Progenitor cell of endocrine pancreas (in vitro differentiated cells): ENCODE results near the gene FAM118A. TPM values are rescaled to one million over a fixed set of nuclear protein-coding genes. Genes with fewer than 3 reads are reported as not detected.

Experiments used
- DNase-seq: peaks from one replicate; pipeline ENCODE4 v3.0.0; 2021; ENCODE audit warnings: low spot score; ENCODE audit not compliant: unreplicated experiment
- H3K27ac Mint-ChIP-seq: 2 replicates; pipeline ENCODE4 v1.8.0; 2021; ENCODE audit warnings: mild to moderate bottlenecking, moderate library complexity, mixed read lengths
- H3K27me3 Mint-ChIP-seq: 2 replicates; pipeline ENCODE4 v1.8.0; 2021; ENCODE audit warnings: mixed read lengths
- H3K36me3 Mint-ChIP-seq: 2 replicates; pipeline ENCODE4 v1.8.0; 2022; ENCODE audit warnings: mixed read lengths; ENCODE audit not compliant: insufficient read depth
- H3K4me1 Mint-ChIP-seq: 2 replicates; pipeline ENCODE4 v1.8.0; 2021; ENCODE audit warnings: low read depth, mixed read lengths
- H3K4me3 Mint-ChIP-seq: 2 replicates; pipeline ENCODE4 v1.8.0; 2021; ENCODE audit warnings: low read depth, mild to moderate bottlenecking, moderate library complexity, mixed read lengths
- H3K9me3 Mint-ChIP-seq: 2 replicates; pipeline ENCODE4 v1.8.0; 2021; ENCODE audit warnings: low read depth, mixed read lengths
- CTCF ChIP-seq: fragments of 200-600 bp; sonication (generic); IDR thresholded peaks from one replicate; pipeline ENCODE4 v1.5.0; 2021; ENCODE audit warnings: antibody characterized with exemption, mild to moderate bottlenecking; ENCODE audit not compliant: unreplicated experiment
- total RNA-seq: library from RNA; stranded (reverse); gene quantifications from 2 replicates; pipeline ENCODE4 v1.2.1, GENCODE V29; 2021

Gene FAM118A
- total RNA-seq, 1 donor from 2014 or later = 122 TPM

DNA sequence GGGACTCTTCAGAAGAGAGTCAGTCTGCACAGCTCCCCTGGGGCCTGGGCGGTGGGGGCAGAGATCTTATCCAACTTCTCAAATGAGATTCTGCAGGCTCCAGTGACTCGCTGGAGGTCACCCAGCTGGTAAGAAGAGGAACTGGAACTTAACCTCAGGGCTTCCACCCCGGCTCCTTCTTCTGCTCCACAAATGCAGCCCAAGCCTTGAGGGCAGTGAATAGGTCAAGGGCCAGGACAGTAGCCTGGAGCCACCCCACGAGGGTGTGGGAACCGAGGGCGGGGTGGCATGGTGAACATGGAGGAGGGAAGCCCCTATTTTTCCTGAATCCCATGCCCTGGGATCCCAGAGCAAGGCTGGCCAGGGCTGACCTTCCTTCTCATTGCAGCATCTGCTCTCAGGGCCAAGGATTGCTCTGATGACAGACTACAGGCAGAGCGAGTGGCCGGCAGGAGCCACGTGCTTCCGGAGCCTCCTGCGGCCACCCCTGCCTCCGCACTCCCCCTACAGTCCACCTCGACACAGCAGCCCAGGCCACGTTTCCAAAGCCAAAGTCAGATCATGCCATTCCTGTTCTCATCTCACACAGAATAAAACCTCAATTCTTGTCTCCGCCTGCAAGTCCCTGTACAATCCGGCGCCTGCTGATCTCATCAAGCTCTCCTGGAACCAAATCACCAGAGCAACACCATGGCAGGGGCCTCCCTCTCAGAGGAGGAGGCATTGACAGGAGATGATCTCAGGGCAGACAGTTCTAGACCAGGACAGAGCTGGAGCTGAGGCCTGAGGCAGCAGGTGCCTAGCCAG is 46.1 kb upstream of the FAM118A start:
- Mint-ChIP-seq H3K36me3 (no peaks in the 10 kb centered on the region), H3K4me3 (no peak overlapping the region), H3K9me3 (no peaks in the 10 kb centered on the region), H3K27ac (no peak overlapping the region), H3K4me1 (no peaks in the 10 kb centered on the region), H3K27me3 (peaks cover 6% of the 10 kb centered on the region)
- TF ChIP-seq CTCF = peak; percentile 78
- peak; percentile 53 for DNase-seq

GRCh38 chr22:45265535-45265934 is 44.2 kb upstream of the FAM118A start:
- Mint-ChIP-seq H3K36me3 (no peaks in the 10 kb centered on the region), H3K4me1 (no peaks in the 10 kb centered on the region)

GRCh38 chr22:45268167-45268957 is 41.4 kb upstream of the FAM118A start:
- peaks cover 19% of the 10 kb centered on the region for H3K27me3 Mint-ChIP-seq
- H3K4me1 Mint-ChIP-seq = peaks cover 2% of the 10 kb centered on the region
- H3K27ac Mint-ChIP-seq = peak overlapping the region; percentile 89
- H3K4me3 Mint-ChIP-seq = peak overlapping the region; percentile 81
- H3K36me3 Mint-ChIP-seq = no peaks in the 10 kb centered on the region
- peak; percentile 52 for DNase-seq
- no peaks in the 10 kb centered on the region for H3K9me3 Mint-ChIP-seq
- TF ChIP-seq CTCF = no peak

More at GRCh38 chr22:45265535-45265934, 44.2 kb upstream of the FAM118A start:
- Mint-ChIP-seq H3K9me3 (no peaks in the 10 kb centered on the region), H3K4me3 (no peak overlapping the region), H3K27ac (no peak overlapping the region), H3K27me3 (peaks cover 15% of the 10 kb centered on the region)
- TF ChIP-seq CTCF = no peak
- DNase-seq = no peak

GRCh38 chr22:45268958-45269844 is 40.5 kb upstream of the FAM118A start:
- H3K27me3 Mint-ChIP-seq = peaks cover 23% of the 10 kb centered on the region
- no peaks in the 10 kb centered on the region for H3K36me3 Mint-ChIP-seq
- peaks cover 9% of the 10 kb centered on the region for H3K4me1 Mint-ChIP-seq
- H3K27ac Mint-ChIP-seq = peak overlapping the region; percentile 89
- H3K9me3 Mint-ChIP-seq = no peaks in the 10 kb centered on the region
- DNase-seq = peak; percentile 96
- peak overlapping the region; percentile 81 for H3K4me3 Mint-ChIP-seq
- TF ChIP-seq CTCF = peak; percentile 97
